SU-DHL-6 (cell line): Measurements from ENCODE around the gene CAPRIN2.

ENCODE experiments used
- H2AFZ ChIP-seq: fragments of 200-600 bp; sonication (generic); 2 replicates; pipeline ENCODE4 v1.6.1; 2014; ENCODE audit warnings: low read depth, mild to moderate bottlenecking, moderate library complexity, mixed read lengths, antibody characterized with exemption, low read length; ENCODE audit not compliant: severe bottlenecking
- H3F3A ChIP-seq: fragments of 200-600 bp; shearing (Covaris generic); 2 replicates; pipeline ENCODE4 v1.6.0; 2016; ENCODE audit warnings: antibody characterized with exemption, mild to moderate bottlenecking; ENCODE audit not compliant: insufficient read depth
- H3K27ac ChIP-seq: fragments of 200-600 bp; sonication (generic); 2 replicates; pipeline ENCODE4 v1.5.1; 2016; ENCODE audit warnings: low read depth, mild to moderate bottlenecking, low read length, moderate library complexity, mixed read lengths
- H3K27me3 ChIP-seq: fragments of 200-600 bp; sonication (generic), shearing (Covaris generic); 2 replicates; pipeline ENCODE4 v1.6.0; 2014; ENCODE audit warnings: mild to moderate bottlenecking, low read length
- H3K36me3 ChIP-seq: fragments of 200-600 bp; sonication (generic); 2 replicates; pipeline ENCODE4 v1.6.1; 2014; ENCODE audit warnings: mild to moderate bottlenecking, low read length, mixed read lengths
- H3K4me2 ChIP-seq: fragments of 300-600, 200-600 bp; shearing (Covaris generic), sonication (generic); 2 replicates; pipeline ENCODE4 v1.6.0; 2014; ENCODE audit warnings: low read length, low read depth, mild to moderate bottlenecking; ENCODE audit not compliant: poor library complexity, severe bottlenecking
- H3K4me3 ChIP-seq: fragments of 200-600 bp; sonication (generic); 2 replicates; pipeline ENCODE4 v1.5.1; 2014; ENCODE audit warnings: antibody characterized with exemption, low read length, mild to moderate bottlenecking, mixed read lengths; ENCODE audit not compliant: insufficient read depth, poor library complexity, severe bottlenecking
- H3K79me2 ChIP-seq: fragments of 200-600 bp; sonication (generic); 2 replicates; pipeline ENCODE4 v1.6.1; 2014; ENCODE audit warnings: mild to moderate bottlenecking, low read length, moderate library complexity; ENCODE audit not compliant: insufficient read depth
- H3K9ac ChIP-seq: fragments of 200-600 bp; sonication (generic); 2 replicates; pipeline ENCODE4 v1.7.0; 2014; ENCODE audit warnings: mild to moderate bottlenecking, low read length
- H3K9me2 ChIP-seq: fragments of 200-600 bp; sonication (generic); replicated peaks from 2 replicates; pipeline ENCODE4 v1.6.1; 2014; ENCODE audit warnings: low read length; ENCODE audit not compliant: insufficient read depth
- H3K9me3 ChIP-seq: fragments of 200-600 bp; sonication (generic); 2 replicates; pipeline ENCODE4 v1.6.1; 2014; ENCODE audit warnings: low read length, mixed read lengths; ENCODE audit not compliant: insufficient read depth
- H4K20me1 ChIP-seq: fragments of 200-600 bp; sonication (generic); 2 replicates; pipeline ENCODE4 v1.6.1; 2014; ENCODE audit warnings: low read depth, mild to moderate bottlenecking, antibody characterized with exemption, low read length, moderate library complexity, mixed read lengths
- EZH2phosphoT487 ChIP-seq: fragments of 200-600 bp; sonication (generic), shearing (Covaris generic); conservative IDR thresholded peaks from 2 replicates; pipeline ENCODE4 v1.6.1; 2018; ENCODE audit warnings: mild to moderate bottlenecking, antibody characterized with exemption, low read length, moderate library complexity, mixed read lengths
- TF ChIP-seq, protein P1 (sequence below): fragments of 200-600 bp; sonication (generic); IDR thresholded peaks from one replicate; pipeline ENCODE4 v1.5.1; 2017; ENCODE audit warnings: antibody characterized with exemption, mild to moderate bottlenecking, low read length, moderate library complexity; ENCODE audit not compliant: insufficient read depth, poor library complexity, severe bottlenecking

The CAPRIN2 gene

DNA sequence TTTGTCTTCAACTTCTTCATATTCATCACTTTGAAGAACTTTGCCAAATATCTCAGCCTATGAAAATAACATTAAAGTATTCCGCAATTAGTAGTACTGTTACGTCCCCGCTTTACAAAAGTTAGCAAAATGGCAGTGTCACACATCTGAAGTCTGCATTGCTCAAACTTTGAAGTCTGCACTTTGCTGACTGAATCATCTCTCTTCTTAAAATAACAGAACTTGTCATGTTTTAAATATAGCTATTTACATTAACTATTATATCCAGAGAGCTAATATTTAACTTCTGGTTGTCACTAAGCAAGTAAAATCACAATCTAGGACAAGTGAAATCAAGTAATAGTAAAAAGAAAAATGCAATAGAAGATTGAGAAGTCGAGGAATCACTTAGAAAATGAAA lies 93.5 kb downstream of the CAPRIN2 start:
- TF ChIP-seq, protein P1, sequence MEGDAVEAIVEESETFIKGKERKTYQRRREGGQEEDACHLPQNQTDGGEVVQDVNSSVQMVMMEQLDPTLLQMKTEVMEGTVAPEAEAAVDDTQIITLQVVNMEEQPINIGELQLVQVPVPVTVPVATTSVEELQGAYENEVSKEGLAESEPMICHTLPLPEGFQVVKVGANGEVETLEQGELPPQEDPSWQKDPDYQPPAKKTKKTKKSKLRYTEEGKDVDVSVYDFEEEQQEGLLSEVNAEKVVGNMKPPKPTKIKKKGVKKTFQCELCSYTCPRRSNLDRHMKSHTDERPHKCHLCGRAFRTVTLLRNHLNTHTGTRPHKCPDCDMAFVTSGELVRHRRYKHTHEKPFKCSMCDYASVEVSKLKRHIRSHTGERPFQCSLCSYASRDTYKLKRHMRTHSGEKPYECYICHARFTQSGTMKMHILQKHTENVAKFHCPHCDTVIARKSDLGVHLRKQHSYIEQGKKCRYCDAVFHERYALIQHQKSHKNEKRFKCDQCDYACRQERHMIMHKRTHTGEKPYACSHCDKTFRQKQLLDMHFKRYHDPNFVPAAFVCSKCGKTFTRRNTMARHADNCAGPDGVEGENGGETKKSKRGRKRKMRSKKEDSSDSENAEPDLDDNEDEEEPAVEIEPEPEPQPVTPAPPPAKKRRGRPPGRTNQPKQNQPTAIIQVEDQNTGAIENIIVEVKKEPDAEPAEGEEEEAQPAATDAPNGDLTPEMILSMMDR: no peak
- no peak for TF ChIP-seq EZH2phosphoT487
- H3K4me2 ChIP-seq: no peak overlapping the region
- no peak overlapping the region for H2AFZ ChIP-seq
- H3K4me3 ChIP-seq: no peak overlapping the region
- H4K20me1 ChIP-seq: no peaks in the 10 kb centered on the region
- H3K9ac ChIP-seq: no peak overlapping the region
- no peaks in the 10 kb centered on the region for H3F3A ChIP-seq
- no peaks in the 10 kb centered on the region for H3K9me2 ChIP-seq
- H3K36me3 ChIP-seq: peaks cover 37% of the 10 kb centered on the region; the same call in 1 of the 2 replicates
- H3K79me2 ChIP-seq: no peaks in the 10 kb centered on the region
- H3K27me3 ChIP-seq: no peaks in the 10 kb centered on the region
- H3K27ac ChIP-seq: no peak overlapping the region
- no peaks in the 10 kb centered on the region for H3K9me3 ChIP-seq
